CMK (cell line): ENCODE results near the gene ARL15.
"Not testable (repeated sequence)": the region's sequence is repeated elsewhere in the genome, so short reads cannot be mapped to it uniquely, and the experiment has no call there.

ENCODE experiments used
- DNase-seq: peaks from one replicate; pipeline ENCODE4 v3.0.0-alpha.2; 2010; ENCODE audit warnings: low read depth

Gene ARL15

GRCh38 chr5:54310433-54311175, at the start of gene ARL15:
ARL15 (minus strand) TSS chr5:54310573.
- DNase-seq, result peak; percentile 88

DNA sequence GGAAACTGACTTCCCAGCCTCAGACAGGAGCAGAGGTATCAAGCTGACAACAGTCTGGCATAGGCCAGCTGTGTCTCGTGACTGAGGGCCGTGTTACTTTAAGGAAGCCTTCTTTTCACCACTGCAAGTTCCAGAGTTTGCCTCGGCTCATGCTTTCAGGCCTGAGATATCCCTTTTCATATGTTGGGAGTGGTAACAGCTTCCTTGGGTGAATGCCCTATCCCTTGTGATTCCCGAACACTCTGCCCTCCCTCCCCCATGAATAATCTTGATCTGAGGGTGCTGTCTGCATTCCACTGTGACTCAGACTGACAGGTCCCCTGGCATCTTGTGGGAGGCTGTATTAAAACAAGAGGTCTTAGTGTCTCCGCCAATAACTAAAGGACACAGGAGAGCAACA, 49.7 kb upstream of the ARL15 start:
- no peak for DNase-seq

GRCh38 chr5:54357408-54358058, 47.2 kb upstream of the ARL15 start:
- DNase-seq, result no peak

DNA sequence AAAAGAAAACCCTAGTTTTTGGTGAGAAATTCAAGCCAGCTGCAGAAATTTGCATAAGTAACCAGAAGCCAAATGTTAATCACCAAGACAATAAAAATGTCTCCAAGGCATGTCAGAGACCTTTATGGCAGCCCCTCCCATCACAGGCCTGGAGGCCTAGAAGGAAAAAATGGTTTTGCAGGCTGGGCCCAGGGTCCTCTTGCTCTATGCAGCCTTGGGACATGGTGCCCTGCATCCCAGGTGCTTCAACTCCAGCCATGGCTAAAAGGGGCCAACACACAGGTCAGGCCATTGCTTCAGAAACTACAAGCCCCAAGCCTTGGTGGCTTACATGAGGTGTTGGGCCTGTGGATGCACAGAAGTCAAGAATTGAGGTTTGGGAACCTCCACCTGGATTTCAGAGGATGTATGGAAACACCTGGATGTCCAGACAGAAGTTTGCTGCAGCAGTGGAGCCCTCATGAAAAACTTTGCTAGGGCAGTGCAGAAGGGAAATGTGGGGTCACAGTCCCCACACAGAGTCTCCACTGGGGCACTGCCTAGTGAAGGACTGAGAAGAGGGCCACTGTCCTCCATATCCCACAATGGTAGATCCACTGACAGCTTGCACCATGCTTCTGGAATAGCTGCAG, 43.7 kb upstream of the ARL15 start:
- not testable (repeated sequence) for DNase-seq

GRCh38 chr5:54352580-54352979, 42.2 kb upstream of the ARL15 start:
- DNase-seq, result not testable (repeated sequence)

GRCh38 chr5:54347221-54347865, 37.0 kb upstream of the ARL15 start:
- DNase-seq, result no peak

DNA sequence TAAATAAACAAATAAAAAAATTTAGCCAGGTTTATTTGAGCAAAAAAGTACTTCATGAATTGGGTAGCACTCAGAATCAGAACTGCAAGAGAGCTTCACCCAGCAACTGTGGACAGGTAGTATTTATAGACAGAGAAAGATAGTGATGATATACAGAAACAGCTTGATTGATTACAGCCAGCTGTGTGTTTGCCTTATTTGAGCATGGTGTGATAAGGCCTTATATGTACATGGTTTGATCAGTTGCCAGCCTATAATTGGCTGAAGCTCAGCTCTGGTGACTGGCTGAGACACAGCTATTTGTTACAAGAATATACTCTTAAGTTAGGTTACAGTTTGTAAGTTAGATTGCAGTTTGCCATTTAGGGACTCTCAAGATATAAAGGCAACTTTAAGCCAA, 34.3 kb upstream of the ARL15 start:
- no peak for DNase-seq

DNA sequence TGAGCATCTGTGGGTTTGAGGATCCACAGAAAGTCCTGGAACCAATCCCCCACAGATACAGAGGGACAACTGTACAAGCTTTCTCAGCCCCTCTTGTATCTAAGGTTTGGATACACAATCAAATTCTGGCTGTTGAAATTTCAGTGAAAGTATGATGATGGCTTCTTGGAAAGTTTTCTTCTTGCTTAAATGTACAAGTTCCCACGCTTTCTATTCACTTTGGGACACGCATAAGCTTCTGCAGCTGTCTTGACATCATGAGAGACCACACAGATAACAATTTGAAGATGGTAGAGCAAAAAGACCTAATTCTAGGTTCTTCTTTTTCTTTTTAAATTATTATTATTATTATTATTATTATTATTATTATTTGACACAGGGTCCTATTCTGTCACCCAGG, 31.6 kb upstream of the ARL15 start:
- no peak for DNase-seq

DNA sequence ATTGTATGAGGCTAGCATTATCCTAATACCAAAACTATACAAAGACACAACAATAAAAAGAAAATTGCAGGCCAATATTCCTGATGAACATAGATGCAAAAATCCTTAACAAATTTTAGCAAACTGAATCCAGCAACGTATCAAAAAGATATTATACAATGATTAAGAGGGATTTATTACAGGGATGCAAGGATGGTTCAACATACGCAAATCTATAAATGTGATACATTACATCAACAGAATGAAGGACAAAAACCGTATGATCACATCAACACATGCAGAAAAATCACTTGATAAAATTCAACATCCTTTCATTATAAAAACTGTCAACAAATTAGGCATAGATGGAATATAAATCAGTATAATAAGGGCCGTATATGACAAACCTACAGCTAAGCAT, 27.1 kb upstream of the ARL15 start:
- no peak for DNase-seq

DNA sequence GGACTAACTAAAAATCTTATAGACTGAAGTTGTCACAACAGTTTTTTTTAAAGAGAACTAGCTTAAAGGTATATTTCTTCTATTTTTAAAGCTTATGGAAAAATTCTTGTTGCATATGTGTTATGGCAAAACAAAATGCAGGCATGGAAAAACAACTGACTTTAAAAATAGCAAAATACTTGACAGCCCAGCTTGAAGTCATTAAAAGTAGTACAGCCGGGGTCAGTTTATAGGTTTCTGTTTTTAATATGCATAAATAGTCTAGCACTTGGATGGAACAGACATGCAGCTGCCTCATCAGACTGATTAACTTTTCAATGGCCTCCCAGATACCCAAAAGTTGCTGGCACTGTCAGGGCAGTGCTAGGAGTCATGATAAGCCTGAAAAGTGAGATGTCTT, 22.3 kb upstream of the ARL15 start:
- no peak for DNase-seq

- no peak for DNase-seq
Observed at GRCh38 chr5:54329731-54330709, 19.6 kb upstream of the ARL15 start.

GRCh38 chr5:54326662-54327270, 16.4 kb upstream of the ARL15 start:
- DNase-seq, result no peak

DNA sequence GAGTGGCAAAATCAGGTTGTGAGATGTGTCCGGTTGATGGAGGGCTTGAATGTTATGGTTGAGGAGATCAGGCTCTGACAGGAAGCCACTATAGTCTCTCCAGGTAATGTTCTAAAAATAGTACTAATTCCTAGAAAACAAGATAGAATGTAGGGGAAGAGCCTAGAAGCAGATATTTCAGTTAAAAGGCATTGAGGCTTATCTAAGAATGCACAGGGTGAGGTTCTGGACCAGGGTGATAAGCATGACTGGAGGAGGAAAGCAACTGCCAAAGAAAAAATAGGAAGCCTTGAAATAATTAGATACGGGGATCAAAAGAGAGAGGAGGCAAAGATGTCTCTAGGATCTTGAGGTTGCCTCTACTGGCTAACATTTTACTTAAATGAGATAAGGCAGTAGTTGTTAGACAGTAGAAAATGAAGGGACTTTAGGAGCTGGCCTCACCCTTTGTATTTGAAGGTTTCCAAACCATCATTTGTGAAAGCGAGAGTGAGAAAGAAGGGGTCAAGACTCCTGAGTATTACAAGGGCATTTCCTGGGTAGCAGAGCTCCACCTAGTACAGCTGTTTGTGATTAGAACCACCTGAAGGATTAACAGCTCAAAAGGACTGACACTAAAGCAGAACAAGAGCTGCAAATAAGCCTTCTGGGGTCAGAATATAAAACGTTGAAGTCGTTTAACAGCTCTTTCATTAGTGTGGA, 15.4 kb upstream of the ARL15 start:
- peak; percentile 88 for DNase-seq

- no peak for DNase-seq
Observed at GRCh38 chr5:54325272-54325609, 14.9 kb upstream of the ARL15 start.

GRCh38 chr5:54324651-54325271, 14.4 kb upstream of the ARL15 start:
- DNase-seq, result no peak

GRCh38 chr5:54323495-54323894, 13.1 kb upstream of the ARL15 start:
- no peak for DNase-seq

- DNase-seq, result no peak
Observed at GRCh38 chr5:54320256-54320655, 9.9 kb upstream of the ARL15 start.

GRCh38 chr5:54317511-54318260, 7.3 kb upstream of the ARL15 start:
- no peak for DNase-seq

GRCh38 chr5:54315736-54316528, 5.6 kb upstream of the ARL15 start:
- DNase-seq, result no peak
